Measurements from ENCODE around the gene GSPT1. TPM values are rescaled to one million over a fixed set of nuclear protein-coding genes. Genes with fewer than 3 reads are reported as not detected.

GSPT1 gene
- total RNA-seq, 1 experiment from 2014 or later: 194 TPM

- no peaks in the 10 kb centered on the region for H3K9me3 ChIP-seq (ENCODE audit: control insufficient read depth, insufficient read depth, low read depth, low read length)
- no TSS peak for BruUV-seq (replicated peaks)
- no peak for TF ChIP-seq SIN3A (IDR thresholded peaks at IDR 0.05; ENCODE audit: borderline replicate concordance, insufficient read depth, low read depth, low read length)
- TF ChIP-seq REST (IDR thresholded peaks at IDR 0.05; ENCODE audit: insufficient read depth in 1 of 2, low read depth in 2 of 2, low read length in 1 of 2): no peak
- no peak for TF ChIP-seq POLR2AphosphoS5 (IDR thresholded peaks at IDR 0.05; ENCODE audit: low read depth, low read length)
- TF ChIP-seq TCF7L2 (IDR thresholded peaks at IDR 0.05; ENCODE audit: low read depth, low read length): no peak
- TF ChIP-seq CTCF (IDR thresholded peaks at IDR 0.05): no peak
- H3K4me1 ChIP-seq (ENCODE audit: control insufficient read depth, insufficient read depth, low read length): no peaks in the 10 kb centered on the region
- no peak overlapping the region for H3K4me3 ChIP-seq (ENCODE audit: low read depth in 2 of 2, low read length in 2 of 2)
- CTCF ChIA-PET: no interaction called here
- H3K27me3 ChIP-seq (ENCODE audit: control insufficient read depth, insufficient read depth, low read length): no peaks in the 10 kb centered on the region
- in situ Hi-C loops (cut with HindIII; ENCODE audit: low pct_unique_long_range_greater_than_20kb, low sequenced_read_pairs): no loop called here
- POLR2A ChIA-PET: no interaction called here
- DNase-seq (ENCODE audit: low read depth, low spot score) (no peak), ATAC-seq (no peak)
- intact Hi-C loops (cut with micrococcal nuclease; ENCODE audit: unreplicated experiment): no loop called here
- H3K27ac ChIP-seq (ENCODE audit: low read length): no peak overlapping the region
- H3K36me3 ChIP-seq (ENCODE audit: control insufficient read depth, insufficient read depth, low read length): peaks cover 38% of the 10 kb centered on the region
Measured at GRCh38 chr16:11886881-11887280, 28.9 kb downstream of the GSPT1 start.

- Histone ChIP-seq H3K4me1 (ENCODE audit: control insufficient read depth, insufficient read depth, low read length) (no peaks in the 10 kb centered on the region), H3K27me3 (ENCODE audit: control insufficient read depth, insufficient read depth, low read length) (no peaks in the 10 kb centered on the region), H3K27ac (ENCODE audit: low read length) (no peak overlapping the region), H3K4me3 (ENCODE audit: low read depth in 2 of 2, low read length in 2 of 2) (no peak overlapping the region), H3K36me3 (ENCODE audit: control insufficient read depth, insufficient read depth, low read length) (peaks cover 39% of the 10 kb centered on the region), H3K9me3 (ENCODE audit: control insufficient read depth, insufficient read depth, low read depth, low read length) (no peaks in the 10 kb centered on the region)
- in situ Hi-C loops (cut with HindIII; ENCODE audit: low pct_unique_long_range_greater_than_20kb, low sequenced_read_pairs): no loop called here
- ChIA-PET POLR2A (no interaction called here), CTCF (no interaction called here)
- no peak for TF ChIP-seq CTCF (IDR thresholded peaks at IDR 0.05)
- intact Hi-C loops (cut with micrococcal nuclease; ENCODE audit: unreplicated experiment): no loop called here
- DNase-seq (ENCODE audit: low read depth, low spot score) (no peak), ATAC-seq (no peak)
- BruUV-seq (replicated peaks): no TSS peak
Measured at GRCh38 chr16:11884035-11884434, 31.7 kb downstream of the GSPT1 start.

GRCh38 chr16:11880007-11880406, 35.7 kb downstream of the GSPT1 start:
- POLR2A ChIA-PET: no interaction called here
- in situ Hi-C loops (cut with HindIII; ENCODE audit: low pct_unique_long_range_greater_than_20kb, low sequenced_read_pairs) (no loop called here), intact Hi-C loops (cut with micrococcal nuclease; ENCODE audit: unreplicated experiment) (no loop called here)
- H3K27ac ChIP-seq (ENCODE audit: low read length): no peak overlapping the region
- no peaks in the 10 kb centered on the region for H3K27me3 ChIP-seq (ENCODE audit: control insufficient read depth, insufficient read depth, low read length)
- no peak for TF ChIP-seq TCF7L2 (IDR thresholded peaks at IDR 0.05; ENCODE audit: low read depth, low read length)
- TF ChIP-seq CTCF (IDR thresholded peaks at IDR 0.05): no peak
- TF ChIP-seq POLR2AphosphoS5 (IDR thresholded peaks at IDR 0.05; ENCODE audit: low read depth, low read length): no peak
- TF ChIP-seq SIN3A (IDR thresholded peaks at IDR 0.05; ENCODE audit: borderline replicate concordance, insufficient read depth, low read depth, low read length): no peak
- no peak for TF ChIP-seq REST (IDR thresholded peaks at IDR 0.05; ENCODE audit: insufficient read depth in 1 of 2, low read depth in 2 of 2, low read length in 1 of 2)
- H3K36me3 ChIP-seq (ENCODE audit: control insufficient read depth, insufficient read depth, low read length): peaks cover 42% of the 10 kb centered on the region
- H3K4me1 ChIP-seq (ENCODE audit: control insufficient read depth, insufficient read depth, low read length): no peaks in the 10 kb centered on the region
- CTCF ChIA-PET: no interaction called here
- ATAC-seq: peak; percentile 7; the same call in 1 of the 2 replicates
- no peak for DNase-seq (ENCODE audit: low read depth, low spot score)
- no peak overlapping the region for H3K4me3 ChIP-seq (ENCODE audit: low read depth in 2 of 2, low read length in 2 of 2)
- TSS peak; percentile 53 for BruUV-seq (replicated peaks)
- H3K9me3 ChIP-seq (ENCODE audit: control insufficient read depth, insufficient read depth, low read depth, low read length): no peaks in the 10 kb centered on the region

All from Panc1 (cell line).